Measurements from ENCODE around the gene ROR1.

- TF ChIP-seq EZH2 (IDR thresholded peaks at IDR 0.05; ENCODE audit: borderline replicate concordance, low read depth, low read length) (no peak), ETV6 (IDR thresholded peaks at IDR 0.05; ENCODE audit: borderline replicate concordance in 1 of 2, low read depth in 2 of 2, low read length in 1 of 2) (no peak), ETV6 (CRISPR knock-in tag; IDR thresholded peaks at IDR 0.05; ENCODE audit: borderline replicate concordance) (no peak), TAF1 (IDR thresholded peaks at IDR 0.05; ENCODE audit: control insufficient read depth, extremely low read depth, insufficient read depth, low read length, severe bottlenecking) (no peak), ESRRB (CRISPR knock-in tag; IDR thresholded peaks at IDR 0.05; ENCODE audit: borderline replicate concordance) (no peak), TAL1 (IDR thresholded peaks at IDR 0.05) (no peak), MCM5 (IDR thresholded peaks at IDR 0.05; ENCODE audit: low read depth) (no peak), ZSCAN29 (IDR thresholded peaks at IDR 0.05) (no peak), EGR1 (conservative IDR thresholded peaks at IDR 0.05) (no peak), ASH1L (IDR thresholded peaks at IDR 0.05; ENCODE audit: borderline replicate concordance, low read depth, partially characterized antibody) (no peak), SUPT5H (IDR thresholded peaks at IDR 0.05) (no peak), ARID2 (IDR thresholded peaks at IDR 0.05) (no peak), MCM7 (IDR thresholded peaks at IDR 0.05) (no peak)
- TF ChIP-seq, protein P1, sequence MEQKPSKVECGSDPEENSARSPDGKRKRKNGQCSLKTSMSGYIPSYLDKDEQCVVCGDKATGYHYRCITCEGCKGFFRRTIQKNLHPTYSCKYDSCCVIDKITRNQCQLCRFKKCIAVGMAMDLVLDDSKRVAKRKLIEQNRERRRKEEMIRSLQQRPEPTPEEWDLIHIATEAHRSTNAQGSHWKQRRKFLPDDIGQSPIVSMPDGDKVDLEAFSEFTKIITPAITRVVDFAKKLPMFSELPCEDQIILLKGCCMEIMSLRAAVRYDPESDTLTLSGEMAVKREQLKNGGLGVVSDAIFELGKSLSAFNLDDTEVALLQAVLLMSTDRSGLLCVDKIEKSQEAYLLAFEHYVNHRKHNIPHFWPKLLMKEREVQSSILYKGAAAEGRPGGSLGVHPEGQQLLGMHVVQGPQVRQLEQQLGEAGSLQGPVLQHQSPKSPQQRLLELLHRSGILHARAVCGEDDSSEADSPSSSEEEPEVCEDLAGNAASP (IDR thresholded peaks at IDR 0.05): no peak
Measured at GRCh38 chr1:64041371-64042131, 267.7 kb downstream of the ROR1 start.
